NCI-H748 treated with DMSO at 0.1 percent for 48 hours (cell line): Measurements from ENCODE around the gene NEURL4.
A peak's percentile ranks its signal among the peaks of the same experiment; 100 is the strongest.
"Not testable (repeated sequence)": the region's sequence is repeated elsewhere in the genome, so short reads cannot be mapped to it uniquely, and the experiment has no call there.

Experiments
- DNase-seq: peaks from one replicate; lab custom pipeline; 2025; lab: John Stamatoyannopoulos, UW

The NEURL4 gene

DNA sequence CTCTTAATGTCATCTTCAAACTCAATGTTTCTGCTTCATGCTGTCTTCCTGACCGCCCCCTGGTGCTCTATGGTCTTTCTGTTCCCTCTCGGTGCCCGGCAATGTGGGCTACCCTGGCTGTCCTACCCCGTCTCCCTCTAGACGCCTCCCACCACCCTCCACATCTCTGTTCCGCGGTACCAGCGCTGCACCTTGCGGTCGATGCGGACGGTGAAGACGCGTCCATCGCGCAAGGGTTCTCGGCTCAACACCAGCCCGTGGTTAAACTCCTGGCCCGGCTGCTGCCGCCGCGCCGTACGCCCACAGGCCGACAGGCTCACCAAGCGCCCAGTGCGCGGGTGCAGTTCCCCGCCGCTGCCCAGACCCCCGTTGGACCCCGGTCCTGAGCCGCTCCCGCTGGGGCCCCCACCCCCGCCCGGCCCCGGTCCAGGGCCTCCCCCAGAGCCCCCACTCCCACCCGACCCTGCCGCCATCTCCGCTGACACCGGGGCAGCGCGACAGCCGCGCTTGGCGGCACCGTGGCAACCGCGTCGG, at the start of gene NEURL4:
Gene NEURL4 (minus strand): TSS at position 496 of the 534 bp plus-strand sequence. CDS start 23 bp downstream, at position 473.
- DNase-seq: no peak

DNA sequence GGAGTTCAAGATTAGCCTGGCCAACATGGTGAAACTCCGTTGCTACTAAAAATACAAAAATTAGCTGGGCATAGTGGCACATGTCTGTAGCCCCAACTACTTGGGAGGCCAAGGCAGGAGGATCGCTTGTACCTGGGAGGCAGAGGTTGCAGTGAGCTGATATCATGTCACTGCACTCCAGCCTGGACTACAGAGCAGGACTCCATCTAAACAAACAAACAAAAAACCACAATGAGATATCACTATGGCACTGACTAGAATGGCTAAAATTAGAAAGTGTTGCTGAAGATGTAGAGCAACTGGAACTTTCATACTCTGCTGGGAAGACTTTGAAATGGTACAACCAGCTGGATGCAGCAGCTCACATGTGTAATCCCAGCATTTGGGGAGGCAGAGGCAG, 45.2 kb upstream of the NEURL4 start:
- DNase-seq: no peak

GRCh38 chr17:7370853-7371252, 41.7 kb upstream of the NEURL4 start:
- DNase-seq: no peak

DNA sequence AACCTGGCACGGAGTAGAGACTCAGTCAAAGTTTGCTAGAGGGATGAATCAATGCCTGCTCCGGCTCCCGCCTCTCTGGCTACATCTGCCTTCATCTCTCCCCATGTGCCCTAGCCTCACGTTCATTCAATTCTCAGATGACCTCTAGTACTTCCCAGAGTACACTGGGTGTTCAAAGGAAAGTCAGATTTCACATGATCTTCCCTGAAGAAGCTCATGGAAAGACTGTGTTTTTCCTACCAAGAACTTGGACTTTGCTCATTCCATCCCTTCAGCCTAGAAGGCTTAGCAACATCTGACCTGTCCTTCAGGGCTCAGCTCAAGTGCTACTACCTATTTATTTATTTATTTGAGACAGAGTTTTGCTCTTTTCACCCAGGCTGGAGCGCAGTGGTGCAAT, 40.7 kb upstream of the NEURL4 start:
- no peak for DNase-seq

GRCh38 chr17:7368599-7368994, 39.5 kb upstream of the NEURL4 start:
- not testable (repeated sequence) for DNase-seq

DNA sequence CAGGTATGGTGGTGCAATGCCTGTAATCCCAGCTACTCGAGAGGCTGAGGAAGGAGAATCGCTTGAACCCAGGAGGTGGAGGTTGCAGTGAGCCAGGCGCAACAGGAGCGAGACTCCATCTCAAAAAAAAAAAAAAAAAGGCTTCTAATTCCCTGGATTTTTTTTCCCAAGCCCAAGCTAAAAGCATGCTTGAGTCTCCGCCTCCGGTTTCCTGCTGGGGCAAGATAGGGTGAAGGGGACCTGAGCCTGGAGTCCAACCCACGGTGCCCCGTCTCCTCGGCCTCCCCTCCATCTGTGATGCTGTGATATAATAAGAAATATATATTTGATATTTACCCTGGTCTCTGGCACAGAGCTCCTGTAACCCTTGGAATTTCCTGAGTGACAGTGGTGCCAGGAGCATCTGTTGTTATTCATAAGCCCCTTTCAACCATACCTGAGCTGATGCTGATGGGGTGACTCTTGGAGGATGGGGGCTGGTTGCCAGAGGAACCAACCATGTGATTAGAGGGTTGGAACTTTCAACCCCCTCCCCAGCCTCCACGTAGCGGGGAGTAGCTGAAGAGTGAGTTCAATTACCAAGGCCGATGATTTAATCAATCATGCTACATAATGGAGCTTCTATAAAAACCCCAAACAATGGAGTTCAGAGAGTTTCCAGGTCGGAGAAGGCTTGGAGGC, 38.9 kb upstream of the NEURL4 start:
- no peak for DNase-seq

DNA sequence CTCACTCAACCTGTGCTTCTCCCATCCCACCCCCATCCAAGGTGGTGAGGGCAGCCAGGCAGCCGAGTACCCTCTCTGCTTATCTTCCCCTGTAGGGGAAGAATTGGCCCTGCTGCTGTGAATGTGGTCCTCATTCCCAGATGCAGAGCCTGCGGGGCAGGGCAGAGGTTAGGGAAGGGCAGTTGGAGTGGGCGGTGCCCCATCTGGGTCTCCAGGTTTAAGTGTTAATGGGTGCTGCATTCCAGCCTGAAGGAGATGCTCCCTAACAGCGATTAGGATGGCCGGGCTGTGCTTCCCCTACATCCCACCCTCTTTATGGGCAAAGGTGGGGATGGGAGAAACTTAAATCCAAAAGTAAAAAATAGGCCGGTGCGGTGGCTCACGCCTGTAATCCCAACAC, 37.9 kb upstream of the NEURL4 start:
- DNase-seq: no peak

- not testable (repeated sequence) for DNase-seq
These were observed 36.8 kb upstream of the NEURL4 start for GRCh38 chr17:7365963-7366362.

GRCh38 chr17:7363311-7363710, 34.2 kb upstream of the NEURL4 start:
- DNase-seq: no peak

- no peak for DNase-seq
These were observed 32.8 kb upstream of the NEURL4 start for GRCh38 chr17:7361906-7362305.

DNA sequence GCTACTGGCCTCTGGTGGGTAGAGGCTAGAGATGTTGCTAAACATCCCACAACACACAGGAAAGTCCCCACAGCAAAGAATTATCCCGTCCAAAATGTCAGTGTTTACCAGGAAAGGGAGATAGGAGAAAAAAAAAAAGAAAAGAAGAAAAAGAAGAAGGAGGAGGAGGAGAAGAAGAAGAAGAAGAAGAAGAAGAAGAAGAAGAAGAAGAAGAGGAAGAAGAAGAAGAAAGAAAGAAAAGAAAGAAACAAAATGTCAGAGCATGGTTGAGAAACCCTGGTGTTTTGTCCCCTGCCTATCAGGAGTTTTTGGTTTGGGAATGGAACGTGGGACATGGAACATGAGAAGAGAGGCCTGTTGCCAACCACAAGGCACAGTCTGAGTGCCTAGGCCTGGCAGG, 28.2 kb upstream of the NEURL4 start:
- DNase-seq: no peak

- DNase-seq: no peak
These were observed 27.6 kb upstream of the NEURL4 start for GRCh38 chr17:7356756-7357155.

DNA sequence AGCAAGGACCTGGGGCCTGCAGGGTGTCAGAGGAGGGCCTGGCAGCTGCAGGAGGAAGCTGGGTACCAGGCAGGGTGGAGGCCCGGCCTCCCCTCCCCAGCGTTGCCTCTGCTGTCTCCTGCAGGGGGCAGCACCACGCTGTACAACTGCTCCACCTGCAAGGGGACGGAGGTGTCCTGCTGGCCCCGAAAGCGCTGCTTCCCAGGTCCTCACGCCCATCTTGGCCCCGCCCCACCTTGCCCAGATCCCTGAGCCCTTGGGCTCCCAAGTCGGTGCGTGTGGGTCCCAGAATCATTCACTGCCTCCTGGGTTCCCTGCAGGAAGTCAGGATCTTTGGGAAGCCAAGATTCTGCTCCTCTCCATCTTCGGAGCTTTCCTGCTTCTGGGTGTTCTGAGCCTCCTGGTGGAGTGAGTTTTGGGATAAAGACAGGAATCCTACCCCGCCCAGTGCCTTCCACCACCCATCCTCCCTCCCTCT, 27.0 kb upstream of the NEURL4 start:
- peak; percentile 68 for DNase-seq

- DNase-seq: no peak
These were observed 26.4 kb upstream of the NEURL4 start for GRCh38 chr17:7355573-7355972.

GRCh38 chr17:7355053-7355452, 25.9 kb upstream of the NEURL4 start, which contains the start of gene TMEM95:
TSS of gene TMEM95 (plus strand) at chr17:7355156. CDS start at chr17:7355205, 49 bp downstream.
- DNase-seq: no peak

DNA sequence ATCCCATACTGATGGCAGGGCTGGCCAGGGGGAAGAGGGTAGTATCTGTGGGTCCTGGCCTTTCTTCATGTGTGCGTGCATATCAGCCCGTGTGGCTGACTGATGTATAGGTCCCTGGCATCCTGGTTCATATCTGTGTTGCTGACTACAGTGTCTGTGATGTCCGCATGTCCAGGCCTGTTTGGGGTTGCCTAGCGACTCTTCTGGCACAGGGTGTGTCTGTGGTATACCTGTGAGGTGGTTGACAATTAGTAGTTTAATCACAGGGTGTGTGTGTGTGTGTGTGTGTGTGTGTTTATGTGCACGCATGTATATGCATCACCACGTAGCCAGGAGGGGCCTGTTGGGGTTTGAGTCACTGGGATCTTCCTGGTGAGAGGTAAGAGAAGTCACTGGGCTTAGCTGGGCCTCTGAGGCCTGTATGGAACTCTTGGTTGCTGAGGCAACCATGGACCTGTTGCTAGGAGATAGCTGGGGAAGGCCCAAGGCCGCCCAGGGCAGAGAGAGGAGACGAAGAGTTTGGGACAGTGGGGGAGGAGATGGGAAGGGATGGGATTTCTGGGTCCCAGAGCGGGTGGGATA, 25.2 kb upstream of the NEURL4 start:
- DNase-seq: peak; percentile 69

- no peak for DNase-seq
These were observed 23.9 kb upstream of the NEURL4 start for GRCh38 chr17:7352910-7353635.

- no peak for DNase-seq
These were observed 23.4 kb upstream of the NEURL4 start for GRCh38 chr17:7352503-7352889.

DNA sequence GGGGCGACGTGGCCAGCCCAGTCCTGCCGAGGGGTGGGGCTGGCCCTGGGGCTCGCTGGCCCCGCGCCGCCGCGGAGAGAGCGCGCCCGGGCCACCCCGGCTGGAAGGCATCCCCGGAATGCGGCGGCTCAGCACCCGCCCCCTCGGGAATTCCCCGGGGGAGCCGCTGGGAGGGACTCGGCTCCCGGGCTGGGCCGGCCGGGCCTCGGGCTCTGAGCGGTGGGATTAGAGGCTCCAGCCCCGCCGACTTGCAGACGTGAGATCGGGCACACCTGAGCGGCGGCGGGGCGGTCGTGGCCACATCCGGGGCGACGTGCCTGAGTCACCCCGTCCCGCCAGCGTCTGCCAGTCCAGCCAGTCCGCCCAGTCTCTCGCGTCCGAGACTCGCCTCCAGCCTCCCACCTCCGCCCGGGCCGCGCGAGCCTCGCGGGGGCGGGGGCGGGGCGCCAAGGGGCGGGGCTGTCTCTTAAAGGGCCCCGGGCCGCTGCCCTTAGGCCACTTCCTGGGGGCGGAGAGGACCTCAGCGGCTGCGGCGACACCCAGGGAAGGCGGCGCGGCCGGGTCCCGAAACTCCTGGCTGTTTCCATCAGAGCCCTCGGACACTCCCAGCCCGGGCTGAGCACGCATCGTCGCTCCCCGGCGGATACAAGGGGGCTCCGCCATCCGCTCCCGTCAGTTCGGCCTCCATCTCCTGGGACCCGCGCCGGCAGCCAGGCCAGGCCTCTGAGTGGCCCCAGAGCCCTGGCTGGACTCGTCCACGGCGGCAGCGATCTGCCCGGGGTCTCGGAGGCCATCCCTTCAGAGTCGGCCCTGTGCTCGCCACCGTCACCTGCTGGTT, 22.7 kb upstream of the NEURL4 start, which contains the start of gene KCTD11:
Gene KCTD11 (plus strand): TSS at position 498 of the 838 bp plus-strand sequence.
- peak; percentile 54 for DNase-seq

DNA sequence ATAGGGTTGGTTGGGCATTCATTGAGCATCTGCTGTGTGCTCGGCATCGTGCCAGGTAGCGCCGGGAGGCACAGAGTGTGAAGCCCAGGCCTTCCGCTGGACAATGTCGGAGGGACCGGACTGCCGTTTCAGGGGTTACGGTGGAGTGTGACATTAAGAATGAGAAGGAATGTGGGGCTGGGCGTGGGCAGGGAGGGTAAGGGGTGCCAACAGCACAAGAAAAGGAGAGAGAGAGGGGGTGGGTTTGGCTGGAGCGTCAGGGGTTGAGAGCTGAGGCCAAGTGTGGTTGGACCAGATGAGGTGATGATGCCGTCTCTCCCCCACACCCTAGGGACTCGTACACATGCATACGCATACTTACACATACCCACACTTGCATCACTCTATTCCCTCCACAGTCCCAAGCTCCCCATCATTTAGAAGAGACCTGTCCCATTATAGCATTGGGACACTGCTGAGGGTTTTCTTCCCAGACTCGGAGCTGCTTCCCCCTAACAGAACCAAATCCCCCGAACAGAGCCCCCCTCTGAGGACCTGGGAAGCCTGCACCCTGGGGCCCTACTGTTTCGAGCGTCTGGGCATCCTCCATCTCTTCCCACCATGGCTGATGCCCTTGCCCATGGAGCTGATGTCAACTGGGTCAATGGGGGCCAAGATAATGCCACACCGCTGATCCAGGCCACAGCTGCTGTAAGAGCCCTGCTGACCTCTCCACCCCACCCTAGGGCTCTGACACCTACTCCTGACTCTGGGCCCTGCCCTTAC, 19.5 kb upstream of the NEURL4 start:
- DNase-seq: no peak
